Measurements from ENCODE around the gene ZBTB8B. TPM values are rescaled to one million over a fixed set of nuclear protein-coding genes. Genes with fewer than 3 reads are reported as not detected.
A peak's percentile ranks its signal among the peaks of the same experiment; 100 is the strongest.

Gene ZBTB8B
- total RNA-seq (under 1 TPM; 0.03 to 0.09 TPM), polyA plus RNA-seq (under 1 TPM; under 0.01 to 0.02 TPM)
- long read RNA-seq, donor 1 = 0 reads
- long read RNA-seq, donor 2 = 0 reads
- long read RNA-seq, donor 3 = 0 reads
- long read RNA-seq, donor 4 = 0 reads
- long read RNA-seq, donor 5, full-length matches to known transcripts = 1 of 1 reads
- long read RNA-seq, donor 5, partial matches to known transcripts = 0 of 1 reads
- long read RNA-seq, donor 5, other reads (novel, unspliced or antisense) = 0 of 1 reads

- WGBS, 2 donors = 1 to 2% methylated on average over 64 to 66 of the region's 66 CpGs
- Histone ChIP-seq H3K9me3 (ENCODE audit: control insufficient read depth in 4 of 4, insufficient read depth in 3 of 4, low read length in 3 of 4) (peaks cover 0 to 4% (median 0%) of the 10 kb centered on the region in 4 donors), H3K4me3 (peak within 1 kb of the TSS; percentile 41), H3K27me3 (ENCODE audit: control insufficient read depth in 3 of 3, insufficient read depth in 3 of 3, low read length in 2 of 3) (peaks cover 0 to 7% (median 0%) of the 10 kb centered on the region in 3 donors), H3K9ac (ENCODE audit: insufficient read depth in 1 of 2, low read length in 2 of 2) (peak within 1 kb of the TSS in 1 of 2 donors; percentile 35), H3K36me3 (ENCODE audit: control insufficient read depth in 4 of 4, insufficient read depth in 4 of 4, low read length in 4 of 4) (no peaks in the 10 kb centered on the region), H3K27ac (ENCODE audit: low read depth in 1 of 2, low read length in 1 of 2) (no peak within 1 kb of the TSS), H3K4me1 (ENCODE audit: control insufficient read depth in 5 of 5, insufficient read depth in 5 of 5, low read length in 5 of 5) (peaks cover 0 to 10% (median 5%) of the 10 kb centered on the region in 5 donors)
- ATAC-seq (ENCODE audit: insufficient read depth, low FRiP score) (peak; percentile 88), DNase-seq (peak; percentile 94 to 96 (median 94))
- TF ChIP-seq, protein P1, sequence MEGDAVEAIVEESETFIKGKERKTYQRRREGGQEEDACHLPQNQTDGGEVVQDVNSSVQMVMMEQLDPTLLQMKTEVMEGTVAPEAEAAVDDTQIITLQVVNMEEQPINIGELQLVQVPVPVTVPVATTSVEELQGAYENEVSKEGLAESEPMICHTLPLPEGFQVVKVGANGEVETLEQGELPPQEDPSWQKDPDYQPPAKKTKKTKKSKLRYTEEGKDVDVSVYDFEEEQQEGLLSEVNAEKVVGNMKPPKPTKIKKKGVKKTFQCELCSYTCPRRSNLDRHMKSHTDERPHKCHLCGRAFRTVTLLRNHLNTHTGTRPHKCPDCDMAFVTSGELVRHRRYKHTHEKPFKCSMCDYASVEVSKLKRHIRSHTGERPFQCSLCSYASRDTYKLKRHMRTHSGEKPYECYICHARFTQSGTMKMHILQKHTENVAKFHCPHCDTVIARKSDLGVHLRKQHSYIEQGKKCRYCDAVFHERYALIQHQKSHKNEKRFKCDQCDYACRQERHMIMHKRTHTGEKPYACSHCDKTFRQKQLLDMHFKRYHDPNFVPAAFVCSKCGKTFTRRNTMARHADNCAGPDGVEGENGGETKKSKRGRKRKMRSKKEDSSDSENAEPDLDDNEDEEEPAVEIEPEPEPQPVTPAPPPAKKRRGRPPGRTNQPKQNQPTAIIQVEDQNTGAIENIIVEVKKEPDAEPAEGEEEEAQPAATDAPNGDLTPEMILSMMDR (IDR thresholded peaks at IDR 0.05; ENCODE audit: control extremely low read depth, extremely low read depth) = no peak
Observed at GRCh38 chr1:32464716-32465577, at the start of gene ZBTB8B. TSS of gene ZBTB8B (plus strand) at chr1:32465072. CDS start at chr1:32470625, 5,553 bp downstream.

- H3K9me3 ChIP-seq (ENCODE audit: control insufficient read depth in 4 of 4, insufficient read depth in 3 of 4, low read length in 3 of 4) = no peaks in the 10 kb centered on the region
- H3K36me3 ChIP-seq (ENCODE audit: control insufficient read depth in 4 of 4, insufficient read depth in 4 of 4, low read length in 4 of 4) = no peaks in the 10 kb centered on the region
- no peak overlapping the region for H3K9ac ChIP-seq (ENCODE audit: insufficient read depth in 1 of 2, low read length in 2 of 2)
- ATAC-seq (ENCODE audit: insufficient read depth, low FRiP score) (no peak), DNase-seq (no peak)
- H3K27me3 ChIP-seq (ENCODE audit: control insufficient read depth in 3 of 3, insufficient read depth in 3 of 3, low read length in 2 of 3) = no peaks in the 10 kb centered on the region
- TF ChIP-seq, protein P1 (IDR thresholded peaks at IDR 0.05; ENCODE audit: control extremely low read depth, extremely low read depth) = no peak
- WGBS, 2 donors = 92 to 95% methylated on average over 1 of the region's 1 CpG
- no peak overlapping the region for H3K4me3 ChIP-seq
- peaks cover 0 to 5% (median 0%) of the 10 kb centered on the region in 5 donors for H3K4me1 ChIP-seq (ENCODE audit: control insufficient read depth in 5 of 5, insufficient read depth in 5 of 5, low read length in 5 of 5)
- H3K27ac ChIP-seq (ENCODE audit: low read depth in 1 of 2, low read length in 1 of 2) = no peak overlapping the region
Observed at GRCh38 chr1:32421775-32422174, 43.1 kb upstream of the ZBTB8B start.

- H3K4me3 ChIP-seq = no peak overlapping the region
- DNase-seq (peak; percentile 69 to 74 (median 72)), ATAC-seq (ENCODE audit: insufficient read depth, low FRiP score) (no peak)
- peaks cover 0 to 10% (median 0%) of the 10 kb centered on the region in 3 donors for H3K27me3 ChIP-seq (ENCODE audit: control insufficient read depth in 3 of 3, insufficient read depth in 3 of 3, low read length in 2 of 3)
- H3K9ac ChIP-seq (ENCODE audit: insufficient read depth in 1 of 2, low read length in 2 of 2) = peak overlapping the region in 1 of 2 donors; percentile 25
- WGBS, 2 donors = 11 to 13% methylated on average over 35 to 36 of the region's 36 CpGs
- H3K4me1 ChIP-seq (ENCODE audit: control insufficient read depth in 5 of 5, insufficient read depth in 5 of 5, low read length in 5 of 5) = peaks cover 0 to 7% (median 0%) of the 10 kb centered on the region in 5 donors
- H3K27ac ChIP-seq (ENCODE audit: low read depth in 1 of 2, low read length in 1 of 2) = no peak overlapping the region
- no peaks in the 10 kb centered on the region for H3K9me3 ChIP-seq (ENCODE audit: control insufficient read depth in 4 of 4, insufficient read depth in 3 of 4, low read length in 3 of 4)
- TF ChIP-seq, protein P1 (IDR thresholded peaks at IDR 0.05; ENCODE audit: control extremely low read depth, extremely low read depth) = no peak
- H3K36me3 ChIP-seq (ENCODE audit: control insufficient read depth in 4 of 4, insufficient read depth in 4 of 4, low read length in 4 of 4) = no peaks in the 10 kb centered on the region
Observed at GRCh38 chr1:32426489-32427255, 38.2 kb upstream of the ZBTB8B start.

All from lung (tissue), 16 donors.